B cell (primary cell): ENCODE results near the gene TMEM35A. TPM values are rescaled to one million over a fixed set of nuclear protein-coding genes. Genes with fewer than 3 reads are reported as not detected.

ENCODE experiments used
- ATAC-seq: fragments of 200-7000 bp; cut with Tn5 transposase; one replicate; pipeline ENCODE4 v1.10.0; 2021; ENCODE audit warnings: low read depth, mild to moderate bottlenecking, moderate number of reproducible peaks, moderate library complexity
- CTCF ChIA-PET: fragments of 350-600 bp; sonication (Branson Sonifier 250); formaldehyde crosslinking; loops from one replicate; lab custom pipeline; 2021; ENCODE audit warnings: antibody characterized with exemption, inconsistent platforms; lab: Charles Lee
- POLR2A ChIA-PET: fragments of 350-600 bp; sonication (Branson Sonifier 250); formaldehyde crosslinking; loops from one replicate; lab custom pipeline; 2021; ENCODE audit warnings: antibody characterized with exemption; lab: Charles Lee
- DNase-seq: peaks from one replicate; pipeline ENCODE4 v3.0.0; 2013
- H2AFZ ChIP-seq: 2 replicates; pipeline ENCODE4 v1.6.1; 2012; ENCODE audit warnings: mild to moderate bottlenecking, low read depth, low read length; ENCODE audit not compliant: insufficient read depth, poor library complexity, severe bottlenecking
- H3K27ac ChIP-seq, 2 donors: 1 replicate in 1 of 2; 2 replicates in 1 of 2; pipeline ENCODE4 v1.5.1; 2012 to 2013; ENCODE audit warnings: low read length in 2 of 2, mild to moderate bottlenecking in 2 of 2, moderate library complexity in 1 of 2
- H3K27me3 ChIP-seq, 4 experiments: fragments of 200-600 bp in 1 of 4; sonication (generic) in 1 of 4; replicated peaks in 1 of 4; 1 replicate in 2 of 4; 2 replicates in 2 of 4; pipeline versions ENCODE4 v1.6.1 to v1.7.0; 2013 to 2016; ENCODE audit warnings: low read length in 3 of 4, mild to moderate bottlenecking in 2 of 4, mixed read lengths in 1 of 4, moderate library complexity in 1 of 4; ENCODE audit not compliant: insufficient read depth in 4 of 4, control insufficient read depth in 3 of 4; ENCODE audit errors: control extremely low read depth in 1 of 4
- H3K36me3 ChIP-seq, 2 experiments: replicated peaks in 1 of 2; 1 replicate in 1 of 2; 2 replicates in 1 of 2; pipeline versions ENCODE4 v1.6.1 to v1.7.1; 2013; ENCODE audit warnings: low read length in 1 of 2; ENCODE audit not compliant: insufficient read depth in 2 of 2, control insufficient read depth in 1 of 2; ENCODE audit errors: control extremely low read depth in 1 of 2, extremely low read depth in 1 of 2
- H3K4me1 ChIP-seq, 2 donors: fragments of 200-600 bp in 1 of 2; sonication (generic) in 1 of 2; 1 replicate in 1 of 2; 2 replicates in 1 of 2; pipeline versions ENCODE4 v1.5.1 to v1.6.1; 2013 to 2017; ENCODE audit warnings: low read length in 2 of 2; ENCODE audit not compliant: control insufficient read depth in 2 of 2, insufficient read depth in 2 of 2
- H3K4me2 ChIP-seq: replicated peaks from 2 replicates; pipeline ENCODE3; 2012; ENCODE audit warnings: mild to moderate bottlenecking, low read depth, low read length; ENCODE audit not compliant: poor library complexity, severe bottlenecking
- H3K4me3 ChIP-seq, 5 experiments: fragments of 200-600 bp in 1 of 5; sonication (generic) in 1 of 5; 1 replicate in 3 of 5; 2 replicates in 2 of 5; pipeline versions ENCODE4 v1.5.1 to v1.7.0; 2011 to 2016; ENCODE audit warnings: low read length in 4 of 5, mild to moderate bottlenecking in 4 of 5, low read depth in 2 of 5, control low read depth in 1 of 5, moderate library complexity in 1 of 5; ENCODE audit not compliant: insufficient read depth in 1 of 5; ENCODE audit errors: control extremely low read depth in 1 of 5, extremely low read depth in 1 of 5
- H3K79me2 ChIP-seq: fragments of 200-600 bp; sonication (generic); one replicate; pipeline ENCODE4 v1.6.0; 2016; ENCODE audit warnings: low read length; ENCODE audit not compliant: control insufficient read depth, insufficient read depth
- H3K9ac ChIP-seq: fragments of 200-600 bp; sonication (generic); 2 replicates; pipeline ENCODE4 v1.6.1; 2017; ENCODE audit warnings: mild to moderate bottlenecking, low read length, moderate library complexity
- H3K9me3 ChIP-seq, 3 donors: one replicate each; pipeline versions ENCODE4 v1.6.1 to v1.7.1; 2013; ENCODE audit warnings: low read length in 2 of 3; ENCODE audit not compliant: control insufficient read depth in 2 of 3, insufficient read depth in 1 of 3; ENCODE audit errors: control extremely low read depth in 1 of 3
- H4K20me1 ChIP-seq: 2 replicates; pipeline ENCODE4 v1.6.0; 2012; ENCODE audit warnings: mild to moderate bottlenecking, low read length; ENCODE audit not compliant: insufficient read depth, control insufficient read depth, poor library complexity, severe bottlenecking
- H3K27ac Mint-ChIP-seq: one replicate; pipeline ENCODE4 v1.8.0; 2021; ENCODE audit warnings: mixed read lengths
- H3K27me3 Mint-ChIP-seq: one replicate; pipeline ENCODE4 v1.8.0; 2021; ENCODE audit warnings: mixed read lengths
- H3K4me1 Mint-ChIP-seq: one replicate; pipeline ENCODE4 v1.8.0; 2021; ENCODE audit warnings: mixed read lengths
- H3K4me3 Mint-ChIP-seq: one replicate; pipeline ENCODE4 v1.8.0; 2021; ENCODE audit warnings: mixed read lengths
- H3K9me3 Mint-ChIP-seq: one replicate; pipeline ENCODE4 v1.8.0; 2022; ENCODE audit warnings: mixed read lengths; ENCODE audit not compliant: insufficient read depth
- CTCF ChIP-seq: fragments of 200-600 bp; IDR thresholded peaks from one replicate; pipeline ENCODE4 v1.8.0; 2022; ENCODE audit warnings: antibody characterized with exemption, mild to moderate bottlenecking
- EZH2 ChIP-seq: IDR thresholded peaks from 2 replicates; pipeline ENCODE4 v1.6.1; 2012; ENCODE audit warnings: borderline replicate concordance, low read depth, mild to moderate bottlenecking, moderate library complexity, low read length; ENCODE audit not compliant: insufficient read depth, poor library complexity, severe bottlenecking
- WGBS: methylation state at CpG from one replicate; pipeline ENCODE4 v1.1.5; 2013; ENCODE audit warnings: missing lambda C conversion rate; ENCODE audit not compliant: insufficient coverage; 5-methylcytosine and 5-hydroxymethylcytosine counted together
- intact Hi-C: fragments of 100-400 bp; cut with micrococcal nuclease; formaldehyde crosslinking; loops from one replicate; pipeline ENCODE4 v1.10.0; 2022
- polyA minus RNA-seq: library from RNA; depleted of rRNA, polyadenylated mRNA; stranded (reverse); fragments of >200 nt; gene quantifications from 2 replicates; pipeline ENCODE4 v1.2.3, GENCODE V29; 2012
- polyA plus RNA-seq: library from polyadenylated mRNA; depleted of rRNA; stranded (reverse); fragments of >200 nt; gene quantifications from 2 replicates; pipeline ENCODE4 v1.2.3, GENCODE V29; 2012
- total RNA-seq, 2 donors: library from RNA; stranded (reverse); fragments of 120-200 nt in 1 of 2; gene quantifications; 1 replicate in 1 of 2; 2 replicates in 1 of 2; pipeline versions ENCODE4 v1.2.3 to v1.2.4, GENCODE V29; 2013 to 2022

The TMEM35A gene
- total RNA-seq, result not detected in 2 replicates
- total RNA-seq (2013), result not detected
- not detected in 2 replicates for polyA plus RNA-seq
- polyA minus RNA-seq, result not detected in 2 replicates

- intact Hi-C loops, result no loop called here
- Histone ChIP-seq H3K36me3 (no peaks in the 10 kb centered on the region), H3K4me3 (no peak within 1 kb of the TSS), H3K4me1 (no peaks in the 10 kb centered on the region), H2AFZ (peak within 1 kb of the TSS; percentile 64), H3K4me2 (peak within 1 kb of the TSS; percentile 38), H3K27ac (no peak within 1 kb of the TSS), H4K20me1 (no peaks in the 10 kb centered on the region), H3K27me3 (peaks cover 0 to 18% (median 0%) of the 10 kb centered on the region in 4 experiments), H3K9ac (no peak within 1 kb of the TSS), H3K79me2 (no peaks in the 10 kb centered on the region), H3K9me3 (no peaks in the 10 kb centered on the region)
- TF ChIP-seq EZH2, result no peak
- no peak for TF ChIP-seq CTCF
- CTCF ChIA-PET, result no interaction called here
- POLR2A ChIA-PET, result no interaction called here
- Mint-ChIP-seq H3K9me3 (no peaks in the 10 kb centered on the region), H3K4me1 (peaks cover 7% of the 10 kb centered on the region), H3K27ac (no peak within 1 kb of the TSS), H3K4me3 (no peak within 1 kb of the TSS), H3K27me3 (peaks cover 26% of the 10 kb centered on the region)
- no peak for ATAC-seq
- WGBS, result 0% methylated on average over 1 of the region's 23 CpGs
- no peak for DNase-seq
Observed at GRCh38 chrX:101078716-101079598, at the start of gene TMEM35A. Gene TMEM35A, plus strand, starts transcription at chrX:101078879. Its CDS starts 124 bp downstream, at chrX:101079003.

- Histone ChIP-seq H3K27me3 (no peaks in the 10 kb centered on the region), H3K4me2 (no peak overlapping the region), H3K27ac (no peak overlapping the region), H2AFZ (no peak overlapping the region), H3K9me3 (no peaks in the 10 kb centered on the region), H4K20me1 (no peaks in the 10 kb centered on the region), H3K4me3 (no peak overlapping the region), H3K9ac (no peak overlapping the region), H3K79me2 (no peaks in the 10 kb centered on the region), H3K36me3 (peaks cover 0 to 26% of the 10 kb centered on the region in 2 experiments), H3K4me1 (no peaks in the 10 kb centered on the region)
- DNase-seq (no peak), ATAC-seq (no peak)
- H3K4me3 Mint-ChIP-seq, result no peak overlapping the region
- TF ChIP-seq EZH2 (no peak), CTCF (no peak)
- H3K4me1 Mint-ChIP-seq, result no peaks in the 10 kb centered on the region
- no peaks in the 10 kb centered on the region for H3K9me3 Mint-ChIP-seq
- intact Hi-C loops, result no loop called here
- ChIA-PET CTCF (no interaction called here), POLR2A (no interaction called here)
- no peaks in the 10 kb centered on the region for H3K27me3 Mint-ChIP-seq
- no peak overlapping the region for H3K27ac Mint-ChIP-seq
- WGBS, result no CpG with 5 or more reads among the region's 1 CpG
Observed at GRCh38 chrX:101029665-101030064, 49.0 kb upstream of the TMEM35A start.
